HepG2 (cell line): ENCODE results near the gene SRSF2. TPM values are rescaled to one million over a fixed set of nuclear protein-coding genes. Genes with fewer than 3 reads are reported as not detected.

Source experiments
- ARID4A ChIP-seq: sonication (generic); formaldehyde crosslinking; IDR thresholded peaks from 2 replicates; pipeline ENCODE4 v1.5.0; 2020; ENCODE audit warnings: mild to moderate bottlenecking, missing genetic modification reagents, borderline replicate concordance
- CSRNP2 ChIP-seq: sonication (generic); formaldehyde crosslinking; conservative IDR thresholded peaks from 2 replicates; pipeline ENCODE4 v1.8.0; 2022; ENCODE audit warnings: low read depth, missing genetic modification reagents
- FOXO4 ChIP-seq: sonication (generic); formaldehyde crosslinking; conservative IDR thresholded peaks from 2 replicates; pipeline ENCODE4 v1.8.1; 2023; ENCODE audit warnings: missing genetic modification reagents
- KLF12 ChIP-seq: sonication (generic); formaldehyde crosslinking; IDR thresholded peaks from 2 replicates; pipeline ENCODE4 v1.4.0; 2020; ENCODE audit warnings: missing genetic modification reagents, borderline replicate concordance
- NFRKB ChIP-seq: fragments of 450-650 bp; IDR thresholded peaks from 2 replicates; pipeline ENCODE4 v1.6.1; 2017
- PAWR ChIP-seq: sonication (generic); formaldehyde crosslinking; IDR thresholded peaks from 2 replicates; pipeline ENCODE4 v1.4.0; 2020; ENCODE audit warnings: missing genetic modification reagents, mild to moderate bottlenecking, borderline replicate concordance
- POLR2A ChIP-seq, 2 experiments: IDR thresholded peaks; 2 replicates each; pipeline ENCODE4 v1.6.1; 2011; ENCODE audit warnings: low read depth in 2 of 2, low read length in 2 of 2, mild to moderate bottlenecking in 1 of 2, moderate library complexity in 1 of 2; ENCODE audit not compliant: insufficient read depth in 1 of 2
- SIN3B ChIP-seq: fragments of 150-350 bp; IDR thresholded peaks from 2 replicates; pipeline ENCODE4 v1.6.1; 2014; ENCODE audit warnings: low read length
- SMARCC2 ChIP-seq: fragments of 450-650 bp; IDR thresholded peaks from 2 replicates; pipeline ENCODE4 v1.6.1; 2017; ENCODE audit warnings: antibody characterized with exemption, mild to moderate bottlenecking
- TIGD3 ChIP-seq: sonication (generic); formaldehyde crosslinking; IDR thresholded peaks from 2 replicates; pipeline ENCODE4 v1.5.1; 2020; ENCODE audit warnings: mild to moderate bottlenecking, missing genetic modification reagents, borderline replicate concordance
- ZNF143 ChIP-seq: sonication (generic); formaldehyde crosslinking; IDR thresholded peaks from 2 replicates; pipeline ENCODE4 v1.4.0; 2020; ENCODE audit warnings: missing genetic modification reagents
- ZNF674 ChIP-seq: sonication (generic); formaldehyde crosslinking; IDR thresholded peaks from 2 replicates; pipeline ENCODE4 v1.5.0; 2020; ENCODE audit warnings: low read depth, mild to moderate bottlenecking, missing genetic modification reagents
- polyA plus RNA-seq, 8 experiments: library from polyadenylated mRNA; depleted of rRNA in 3 of 8; stranded (reverse) in 7 of 8; unstranded in 1 of 8; fragments of >200 nt; fragmentation: Illumina TruSeq in 4 of 8; extraction: Trizol in 4 of 8; gene quantifications; 2 replicates each; pipeline versions ENCODE4 v1.2.1 to v1.2.3, GENCODE V29; 2011 to 2016; ENCODE audit warnings: low read depth in 4 of 8, missing spikeins in 1 of 8, mixed read lengths in 1 of 8; ENCODE audit not compliant: insufficient read depth in 1 of 8
- total RNA-seq, 5 experiments: library from RNA; depleted of rRNA; stranded (reverse); fragments of >200 nt; fragmentation: Illumina TruSeq; extraction: Trizol; gene quantifications; 2 replicates each; pipeline ENCODE4 v1.2.3, GENCODE V29; 2016; ENCODE audit warnings: low read depth in 1 of 5
- TF ChIP-seq, protein P1 (sequence below): sonication (generic); formaldehyde crosslinking; IDR thresholded peaks from 2 replicates; pipeline ENCODE4 v1.5.0; 2020; ENCODE audit warnings: mild to moderate bottlenecking, low read depth, missing genetic modification reagents, borderline replicate concordance
- TF ChIP-seq, protein P2 (sequence below): sonication (generic); formaldehyde crosslinking; IDR thresholded peaks from 2 replicates; pipeline ENCODE4; 2020; ENCODE audit warnings: missing genetic modification reagents, mild to moderate bottlenecking, borderline replicate concordance

SRSF2 gene
- total and polyA plus RNA-seq, 2 of the 13 experiments (the other 11 are each of a cell fraction or from before 2014, with no cell fraction given), result 306 to 319 TPM

GRCh38 chr17:76736349-76737081 lies 616 bp downstream of the SRSF2 start (continued):
- TF ChIP-seq FOXO4, result no peak
- TF ChIP-seq NFRKB, result no peak
- TF ChIP-seq ZNF674 (CRISPR knock-in tag), result no peak
- TF ChIP-seq, protein P1, sequence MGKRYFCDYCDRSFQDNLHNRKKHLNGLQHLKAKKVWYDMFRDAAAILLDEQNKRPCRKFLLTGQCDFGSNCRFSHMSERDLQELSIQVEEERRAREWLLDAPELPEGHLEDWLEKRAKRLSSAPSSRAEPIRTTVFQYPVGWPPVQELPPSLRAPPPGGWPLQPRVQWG (CRISPR knock-in tag), result no peak
- TF ChIP-seq KLF12 (CRISPR knock-in tag), result peak; percentile 57; the same call in 1 of the 2 replicates
- TF ChIP-seq CSRNP2, result no peak; the same call in 1 of the 2 replicates
- no peak; the same call in 1 of the 2 replicates for TF ChIP-seq ARID4A (CRISPR knock-in tag)
- no peak for TF ChIP-seq PAWR (CRISPR knock-in tag)
- TF ChIP-seq, protein P2, sequence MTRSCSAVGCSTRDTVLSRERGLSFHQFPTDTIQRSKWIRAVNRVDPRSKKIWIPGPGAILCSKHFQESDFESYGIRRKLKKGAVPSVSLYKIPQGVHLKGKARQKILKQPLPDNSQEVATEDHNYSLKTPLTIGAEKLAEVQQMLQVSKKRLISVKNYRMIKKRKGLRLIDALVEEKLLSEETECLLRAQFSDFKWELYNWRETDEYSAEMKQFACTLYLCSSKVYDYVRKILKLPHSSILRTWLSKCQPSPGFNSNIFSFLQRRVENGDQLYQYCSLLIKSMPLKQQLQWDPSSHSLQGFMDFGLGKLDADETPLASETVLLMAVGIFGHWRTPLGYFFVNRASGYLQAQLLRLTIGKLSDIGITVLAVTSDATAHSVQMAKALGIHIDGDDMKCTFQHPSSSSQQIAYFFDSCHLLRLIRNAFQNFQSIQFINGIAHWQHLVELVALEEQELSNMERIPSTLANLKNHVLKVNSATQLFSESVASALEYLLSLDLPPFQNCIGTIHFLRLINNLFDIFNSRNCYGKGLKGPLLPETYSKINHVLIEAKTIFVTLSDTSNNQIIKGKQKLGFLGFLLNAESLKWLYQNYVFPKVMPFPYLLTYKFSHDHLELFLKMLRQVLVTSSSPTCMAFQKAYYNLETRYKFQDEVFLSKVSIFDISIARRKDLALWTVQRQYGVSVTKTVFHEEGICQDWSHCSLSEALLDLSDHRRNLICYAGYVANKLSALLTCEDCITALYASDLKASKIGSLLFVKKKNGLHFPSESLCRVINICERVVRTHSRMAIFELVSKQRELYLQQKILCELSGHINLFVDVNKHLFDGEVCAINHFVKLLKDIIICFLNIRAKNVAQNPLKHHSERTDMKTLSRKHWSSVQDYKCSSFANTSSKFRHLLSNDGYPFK, result no peak
- no peak for TF ChIP-seq SIN3B
- TF ChIP-seq POLR2A (IDR thresholded peaks at IDR 0.05; ENCODE audit: insufficient read depth in 1 of 2, low read depth in 2 of 2, low read length in 2 of 2), result peak; percentile 54 to 64; a peak in 3 of 4 replicates
- no peak for TF ChIP-seq ZNF143 (CRISPR knock-in tag)
- no peak for TF ChIP-seq SMARCC2
- TF ChIP-seq TIGD3 (CRISPR knock-in tag), result no peak
